Loucy (cell line): ENCODE data around the gene KRT12.

Experiments
- EZH2phosphoT487 ChIP-seq: fragments of 200-600 bp; IDR thresholded peaks from 2 replicates; pipeline ENCODE4 v1.6.1; 2018; ENCODE audit warnings: antibody characterized with exemption, mild to moderate bottlenecking, moderate library complexity, borderline replicate concordance
- TF ChIP-seq, protein P1 (sequence below): fragments of 200-600 bp; sonication (generic); conservative IDR thresholded peaks from 2 replicates; pipeline ENCODE4 v1.5.1; 2014; ENCODE audit warnings: mild to moderate bottlenecking, antibody characterized with exemption, low read length

DNA sequence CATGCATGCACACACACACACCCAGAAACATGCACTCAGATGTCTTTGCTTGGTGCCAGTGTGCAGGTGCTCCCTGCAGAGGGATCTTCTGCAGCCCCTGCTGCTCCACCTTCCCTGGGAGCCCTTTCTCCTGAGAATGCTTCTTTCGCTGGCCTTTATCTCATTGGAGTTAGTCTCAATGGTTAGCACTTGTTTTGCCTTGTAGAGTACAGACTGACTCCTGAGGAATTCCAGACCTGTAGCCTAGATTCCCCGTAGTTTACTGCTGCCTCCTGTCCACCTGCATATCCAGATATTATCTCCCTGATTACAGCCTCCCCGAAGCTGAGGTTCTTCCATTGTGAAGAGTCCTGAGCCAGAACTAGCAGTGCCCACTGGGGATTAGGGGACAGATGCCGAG lies 3.1 kb upstream of the KRT12 start:
- TF ChIP-seq, protein P1, sequence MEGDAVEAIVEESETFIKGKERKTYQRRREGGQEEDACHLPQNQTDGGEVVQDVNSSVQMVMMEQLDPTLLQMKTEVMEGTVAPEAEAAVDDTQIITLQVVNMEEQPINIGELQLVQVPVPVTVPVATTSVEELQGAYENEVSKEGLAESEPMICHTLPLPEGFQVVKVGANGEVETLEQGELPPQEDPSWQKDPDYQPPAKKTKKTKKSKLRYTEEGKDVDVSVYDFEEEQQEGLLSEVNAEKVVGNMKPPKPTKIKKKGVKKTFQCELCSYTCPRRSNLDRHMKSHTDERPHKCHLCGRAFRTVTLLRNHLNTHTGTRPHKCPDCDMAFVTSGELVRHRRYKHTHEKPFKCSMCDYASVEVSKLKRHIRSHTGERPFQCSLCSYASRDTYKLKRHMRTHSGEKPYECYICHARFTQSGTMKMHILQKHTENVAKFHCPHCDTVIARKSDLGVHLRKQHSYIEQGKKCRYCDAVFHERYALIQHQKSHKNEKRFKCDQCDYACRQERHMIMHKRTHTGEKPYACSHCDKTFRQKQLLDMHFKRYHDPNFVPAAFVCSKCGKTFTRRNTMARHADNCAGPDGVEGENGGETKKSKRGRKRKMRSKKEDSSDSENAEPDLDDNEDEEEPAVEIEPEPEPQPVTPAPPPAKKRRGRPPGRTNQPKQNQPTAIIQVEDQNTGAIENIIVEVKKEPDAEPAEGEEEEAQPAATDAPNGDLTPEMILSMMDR = no peak
- TF ChIP-seq EZH2phosphoT487 = no peak
